Neural crest cell (in vitro differentiated cells): ENCODE data around the gene PNLIPRP3. TPM values are rescaled to one million over a fixed set of nuclear protein-coding genes. Genes with fewer than 3 reads are reported as not detected.

Experiments used
- DNase-seq: peaks from one replicate; pipeline ENCODE4 v3.0.0; 2021; ENCODE audit warnings: low read depth, mixed read lengths, low spot score
- H3K27ac Mint-ChIP-seq: one replicate; pipeline ENCODE4 v1.8.0; 2021; ENCODE audit warnings: mild to moderate bottlenecking, mixed read lengths; ENCODE audit not compliant: unreplicated experiment
- H3K27me3 Mint-ChIP-seq: 2 replicates; pipeline ENCODE4 v1.8.0; 2021; ENCODE audit warnings: low read depth, mild to moderate bottlenecking, mixed read lengths
- H3K36me3 Mint-ChIP-seq: 2 replicates; pipeline ENCODE4 v1.8.0; 2021; ENCODE audit warnings: low read depth, mild to moderate bottlenecking, mixed read lengths
- H3K4me1 Mint-ChIP-seq: 2 replicates; pipeline ENCODE4 v1.8.0; 2021; ENCODE audit warnings: mixed read lengths
- H3K4me3 Mint-ChIP-seq: one replicate; pipeline ENCODE4 v1.8.0; 2021; ENCODE audit warnings: mild to moderate bottlenecking, mixed read lengths
- H3K9me3 Mint-ChIP-seq: 2 replicates; pipeline ENCODE4 v1.8.0; 2021; ENCODE audit warnings: mixed read lengths
- CTCF ChIP-seq: fragments of 200-600 bp; sonication (generic); conservative IDR thresholded peaks from 2 replicates; pipeline ENCODE4 v1.5.0; 2021; ENCODE audit warnings: antibody characterized with exemption, mild to moderate bottlenecking
- total RNA-seq: library from RNA; stranded (reverse); gene quantifications from 2 replicates; pipeline ENCODE4 v1.2.1, GENCODE V29; 2021

PNLIPRP3 gene
- total RNA-seq, 1 donor from 2014 or later, result not detected

GRCh38 chr10:116524736-116525135, 97.1 kb downstream of the PNLIPRP3 start:
- no peaks in the 10 kb centered on the region for H3K9me3 Mint-ChIP-seq
- no peaks in the 10 kb centered on the region for H3K36me3 Mint-ChIP-seq
- TF ChIP-seq CTCF, result no peak
- no peak for DNase-seq
- H3K4me1 Mint-ChIP-seq, result no peaks in the 10 kb centered on the region
- H3K27ac Mint-ChIP-seq, result no peak overlapping the region
- peaks cover 5% of the 10 kb centered on the region for H3K27me3 Mint-ChIP-seq
- no peak overlapping the region for H3K4me3 Mint-ChIP-seq

DNA sequence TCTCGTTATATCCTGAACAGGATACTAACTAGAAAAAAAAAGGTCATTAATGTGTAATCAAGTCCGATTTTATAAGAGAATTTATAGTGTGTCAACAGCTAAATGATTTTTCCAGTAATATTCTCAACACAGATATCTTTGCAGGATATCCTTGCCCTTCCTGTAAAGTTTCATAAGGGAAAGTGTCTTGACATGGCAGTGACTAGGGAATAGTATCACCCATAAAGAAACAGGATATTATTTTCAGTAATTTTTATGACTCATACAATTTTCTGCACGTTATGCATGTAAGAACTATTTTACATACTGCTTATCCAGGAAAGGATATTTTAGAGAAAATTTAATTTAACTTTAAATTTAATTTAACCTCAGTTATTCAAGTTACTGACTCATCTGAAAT, 98.6 kb downstream of the PNLIPRP3 start:
- no peaks in the 10 kb centered on the region for H3K4me1 Mint-ChIP-seq
- no peak for DNase-seq
- peaks cover 5% of the 10 kb centered on the region for H3K9me3 Mint-ChIP-seq
- H3K27ac Mint-ChIP-seq, result no peak overlapping the region
- H3K27me3 Mint-ChIP-seq, result peaks cover 5% of the 10 kb centered on the region
- no peak overlapping the region for H3K4me3 Mint-ChIP-seq
- no peak for TF ChIP-seq CTCF
- no peaks in the 10 kb centered on the region for H3K36me3 Mint-ChIP-seq

Other genes with a start within 250 kb of the PNLIPRP3 start
- gene GFRA1, start 154.6 kb upstream of the PNLIPRP3 start, total RNA-seq, result 72.4 and 72.8 TPM in 2 replicates
- gene CCDC172, start 103.4 kb upstream of the PNLIPRP3 start, total RNA-seq, result not detected in 2 replicates
- not detected in 2 replicates for gene PNLIP, start 118.1 kb downstream of the PNLIPRP3 start, total RNA-seq
- gene PNLIPRP1, start 163.1 kb downstream of the PNLIPRP3 start, total RNA-seq, result not detected in 2 replicates
- gene PNLIPRP2, start 193.1 kb downstream of the PNLIPRP3 start, total RNA-seq, result not detected in 2 replicates